ENCODE results near the gene DCTD.

Gene DCTD

DNA sequence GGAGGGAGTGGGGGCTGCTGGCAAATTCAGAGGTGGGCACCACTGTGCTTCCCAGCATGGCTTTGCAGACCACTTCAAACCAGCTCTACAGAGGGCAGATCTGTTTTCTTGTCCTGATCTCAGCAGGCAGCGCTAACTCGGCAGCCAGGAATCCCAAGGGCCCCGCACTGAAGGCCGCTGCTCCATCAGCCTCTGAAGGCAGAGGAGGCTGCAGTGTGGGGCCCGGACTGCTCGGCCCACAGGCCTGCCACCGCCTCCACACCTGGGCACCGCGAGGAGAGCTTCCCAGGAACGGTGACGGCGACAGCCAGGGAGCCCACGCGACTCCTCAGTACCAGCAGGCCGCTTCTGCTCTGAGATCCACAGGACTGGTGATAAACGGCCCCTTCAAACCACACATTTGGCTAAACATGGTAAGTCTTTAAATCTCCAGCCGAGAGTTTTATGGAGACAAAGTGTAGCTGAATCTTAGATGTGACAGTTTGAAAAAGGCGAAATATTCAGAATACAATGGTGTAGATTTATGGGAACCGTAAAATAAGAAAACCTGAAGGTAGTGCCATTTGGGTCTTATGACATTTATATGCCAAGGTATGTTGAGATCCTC, 23.6 kb downstream of the DCTD start:
- DNase-seq (ENCODE audit: low read depth, low spot score), result no peak

DNA sequence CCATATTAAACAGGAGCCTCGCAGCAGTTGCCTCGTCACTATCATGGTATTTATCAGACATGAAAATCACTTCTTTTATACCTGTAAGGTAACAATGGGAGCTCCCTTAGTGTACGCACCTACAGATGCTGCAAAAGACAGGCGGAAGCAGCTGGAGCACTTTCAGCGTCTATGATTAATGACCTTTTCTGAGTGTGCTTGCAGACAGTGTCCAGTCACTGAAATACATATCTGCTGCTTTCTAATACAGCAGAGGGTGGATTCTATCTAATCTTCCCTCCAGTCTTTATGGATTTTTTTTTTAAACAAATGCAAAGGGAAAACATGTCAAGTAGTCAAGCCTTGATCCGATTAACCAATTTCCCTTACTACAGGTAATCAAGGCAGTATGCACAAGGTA, 24.1 kb downstream of the DCTD start:
- DNase-seq (ENCODE audit: low read depth, low spot score), result no peak

DNA sequence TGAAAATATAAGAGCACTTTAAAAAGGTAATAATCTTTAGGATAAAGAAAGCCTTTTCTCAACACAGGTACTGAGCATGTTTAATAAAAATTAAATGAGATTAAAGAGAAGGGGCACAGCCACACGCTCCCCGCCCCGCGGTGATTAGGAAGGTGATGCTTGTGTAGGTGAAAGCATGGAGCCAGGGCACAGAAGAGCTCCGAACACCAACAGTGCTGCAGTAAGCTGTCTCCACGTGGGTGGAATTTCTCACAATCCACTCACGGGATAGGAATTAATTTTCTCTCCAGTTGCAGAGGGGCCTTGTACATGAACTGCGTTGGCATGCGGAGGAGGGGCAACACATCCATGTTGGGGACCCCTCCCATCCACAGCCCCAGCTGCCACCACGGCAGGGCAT, 27.0 kb downstream of the DCTD start:
- DNase-seq (ENCODE audit: low read depth, low spot score), result no peak

DNA sequence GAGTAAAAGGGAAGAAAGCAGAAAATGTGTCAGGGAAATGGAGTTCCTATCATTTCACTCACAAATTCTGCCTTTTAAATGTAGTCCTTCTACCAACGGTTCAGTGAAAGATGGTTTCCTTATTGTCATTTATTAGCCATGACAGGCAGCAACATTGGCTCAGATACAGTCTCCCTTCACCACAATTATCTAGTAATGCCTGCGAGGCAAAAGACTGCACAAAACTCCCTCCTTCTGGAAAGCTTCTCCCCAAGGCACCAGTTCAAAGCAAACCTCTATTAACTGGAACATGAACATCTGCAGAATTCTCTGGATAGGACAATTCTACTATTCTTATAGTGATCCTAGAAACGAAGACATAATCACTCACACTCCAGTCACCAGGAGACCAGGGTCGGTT, 28.3 kb downstream of the DCTD start:
- no peak for DNase-seq (ENCODE audit: low read depth, low spot score)

DNA sequence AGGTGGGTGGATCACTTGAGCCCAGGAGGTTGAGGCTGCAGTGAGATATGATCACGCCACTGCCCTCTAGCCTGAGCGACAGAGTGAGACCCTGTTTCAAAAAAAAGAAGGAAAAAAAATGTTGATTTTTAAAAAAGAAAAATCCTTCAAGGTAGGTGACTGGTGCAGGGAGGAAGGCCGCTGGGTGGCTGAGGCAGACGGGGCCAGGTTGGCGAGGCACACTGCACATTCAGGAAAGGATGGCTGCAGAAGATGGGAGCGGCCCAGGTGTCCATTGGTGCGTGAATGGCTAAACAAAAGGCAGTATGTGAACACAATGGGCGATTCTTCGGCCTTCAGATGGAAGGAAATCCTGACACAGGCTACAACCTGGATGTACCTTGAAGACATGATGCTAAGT, 30.4 kb downstream of the DCTD start:
- DNase-seq (ENCODE audit: low read depth, low spot score), result no peak

DNA sequence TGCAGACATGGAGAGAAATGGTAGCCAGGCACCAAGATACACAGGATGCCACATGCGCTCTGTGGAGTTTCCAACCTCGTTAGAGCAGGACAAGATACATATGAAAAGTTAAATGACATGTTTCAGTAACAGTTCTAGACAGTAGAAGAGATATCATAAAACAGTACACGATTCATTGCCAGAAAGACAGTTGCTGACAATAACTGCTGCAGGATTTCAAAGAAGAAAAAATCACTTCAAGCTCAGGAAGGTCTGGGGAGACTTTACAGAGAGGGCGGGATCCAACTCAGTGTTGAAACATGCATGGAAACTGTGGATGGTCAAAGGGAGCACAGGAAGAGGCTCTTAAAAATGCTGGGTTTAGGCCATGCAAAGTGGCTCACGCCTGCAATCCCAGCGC, 31.0 kb downstream of the DCTD start:
- no peak for DNase-seq (ENCODE audit: low read depth, low spot score)

DNA sequence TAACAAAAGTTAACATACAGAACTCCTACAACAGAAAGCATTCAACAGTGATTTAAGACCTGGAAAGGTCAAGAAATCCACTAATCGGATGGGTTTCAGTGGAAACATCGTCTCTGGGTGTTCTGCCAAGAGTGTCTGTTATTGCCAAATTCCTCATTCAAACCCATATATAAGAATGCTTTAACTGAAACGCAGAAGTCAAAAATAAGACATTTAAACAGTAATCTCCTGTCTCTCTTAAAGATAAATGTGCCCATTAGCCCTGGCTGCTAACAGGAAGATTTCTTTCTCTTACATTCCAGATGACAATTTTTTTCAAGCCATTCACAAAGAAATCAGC, 31.5 kb downstream of the DCTD start:
- DNase-seq (ENCODE audit: low read depth, low spot score), result no peak

DNA sequence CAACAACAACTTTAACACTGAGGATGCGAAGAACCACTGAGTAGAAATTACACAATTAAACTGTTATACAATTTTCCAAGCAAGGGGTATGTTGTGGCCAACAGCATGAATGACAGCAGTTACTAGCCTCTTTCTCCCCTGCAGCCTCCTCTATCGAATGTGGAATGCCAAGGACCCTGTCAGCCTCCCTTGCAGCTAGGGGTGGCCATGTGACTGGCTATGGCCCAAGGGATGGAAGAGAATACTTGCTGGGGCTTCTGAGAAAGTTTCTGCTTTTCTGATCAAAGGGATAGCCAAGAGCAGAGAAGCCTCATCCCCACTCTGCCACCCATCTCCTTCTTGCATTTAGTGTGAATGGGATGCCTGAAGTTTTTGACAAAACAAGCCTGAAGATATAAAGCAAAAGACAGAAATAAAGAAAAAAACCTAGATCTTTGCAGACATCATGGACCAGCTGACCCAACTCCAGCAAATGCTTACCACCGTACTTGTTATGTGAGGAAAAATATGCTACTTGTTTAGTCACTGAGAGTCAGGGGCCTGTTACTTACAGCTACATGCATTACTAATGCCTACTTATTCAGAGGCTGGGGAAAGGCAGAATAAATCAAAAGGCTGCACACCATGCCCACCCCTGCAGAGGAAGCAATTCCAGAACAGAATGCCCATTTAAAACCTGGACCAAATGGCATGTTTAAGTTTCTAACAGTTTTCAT, 32.0 kb downstream of the DCTD start:
- no peak for DNase-seq (ENCODE audit: low read depth, low spot score)

DNA sequence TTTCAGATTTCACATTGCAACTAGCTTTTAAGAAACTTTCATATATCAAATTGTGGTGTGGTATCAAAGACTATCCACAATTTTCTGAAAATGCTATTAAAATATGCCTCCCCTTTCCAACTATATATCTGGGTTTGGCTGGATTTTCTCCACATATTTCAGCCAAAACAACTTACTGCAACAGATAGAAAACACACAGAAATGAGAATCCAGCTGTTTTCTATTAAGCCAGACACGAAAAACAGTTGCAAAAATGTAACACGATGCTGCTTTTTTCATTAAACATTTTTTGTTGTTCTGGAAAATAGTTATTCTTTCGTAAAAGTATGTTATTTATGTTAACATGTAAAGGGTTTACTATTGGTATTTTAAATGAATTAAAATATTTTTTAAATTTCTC, 33.1 kb downstream of the DCTD start:
- no peak for DNase-seq (ENCODE audit: low read depth, low spot score)

DNA sequence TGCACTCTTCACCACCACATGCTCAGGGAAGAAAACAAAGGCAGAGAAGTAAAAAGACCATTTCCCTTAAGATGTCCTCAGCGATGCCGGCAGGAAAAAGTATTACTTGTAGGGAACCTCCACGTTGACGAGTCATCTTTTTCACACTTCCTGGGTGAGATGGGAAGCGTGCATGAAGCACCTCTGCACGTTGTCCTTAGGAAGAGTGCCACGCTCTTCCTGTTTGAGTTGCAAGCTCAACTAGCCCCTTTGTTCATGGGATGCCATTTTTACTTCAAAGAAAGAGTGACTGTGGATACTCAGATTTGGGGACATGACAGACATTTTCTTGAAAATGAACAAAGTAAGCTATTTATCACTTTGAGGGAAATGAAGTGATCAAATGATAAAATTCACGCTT, 33.8 kb downstream of the DCTD start:
- no peak for DNase-seq (ENCODE audit: low read depth, low spot score)

DNA sequence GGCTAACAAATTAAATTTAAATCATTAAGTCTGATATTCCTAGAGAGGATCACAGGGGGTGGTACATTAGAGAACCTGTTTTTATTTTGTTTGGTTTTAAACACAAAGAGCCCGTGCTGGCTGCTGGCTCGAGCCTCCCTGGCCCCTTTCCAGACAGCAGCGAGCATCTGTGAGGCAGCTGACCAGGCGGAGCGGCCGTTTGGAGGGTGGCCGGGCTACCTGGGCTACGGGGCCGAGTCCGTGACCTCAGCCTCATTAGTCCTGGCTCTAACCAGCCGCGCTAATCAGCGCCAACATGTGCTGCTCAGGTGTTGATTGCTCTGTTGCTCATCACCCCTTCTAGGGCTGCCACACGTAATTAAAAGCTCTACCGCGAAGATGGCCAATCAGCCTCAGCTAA, 35.3 kb downstream of the DCTD start:
- no peak for DNase-seq (ENCODE audit: low read depth, low spot score)

DNA sequence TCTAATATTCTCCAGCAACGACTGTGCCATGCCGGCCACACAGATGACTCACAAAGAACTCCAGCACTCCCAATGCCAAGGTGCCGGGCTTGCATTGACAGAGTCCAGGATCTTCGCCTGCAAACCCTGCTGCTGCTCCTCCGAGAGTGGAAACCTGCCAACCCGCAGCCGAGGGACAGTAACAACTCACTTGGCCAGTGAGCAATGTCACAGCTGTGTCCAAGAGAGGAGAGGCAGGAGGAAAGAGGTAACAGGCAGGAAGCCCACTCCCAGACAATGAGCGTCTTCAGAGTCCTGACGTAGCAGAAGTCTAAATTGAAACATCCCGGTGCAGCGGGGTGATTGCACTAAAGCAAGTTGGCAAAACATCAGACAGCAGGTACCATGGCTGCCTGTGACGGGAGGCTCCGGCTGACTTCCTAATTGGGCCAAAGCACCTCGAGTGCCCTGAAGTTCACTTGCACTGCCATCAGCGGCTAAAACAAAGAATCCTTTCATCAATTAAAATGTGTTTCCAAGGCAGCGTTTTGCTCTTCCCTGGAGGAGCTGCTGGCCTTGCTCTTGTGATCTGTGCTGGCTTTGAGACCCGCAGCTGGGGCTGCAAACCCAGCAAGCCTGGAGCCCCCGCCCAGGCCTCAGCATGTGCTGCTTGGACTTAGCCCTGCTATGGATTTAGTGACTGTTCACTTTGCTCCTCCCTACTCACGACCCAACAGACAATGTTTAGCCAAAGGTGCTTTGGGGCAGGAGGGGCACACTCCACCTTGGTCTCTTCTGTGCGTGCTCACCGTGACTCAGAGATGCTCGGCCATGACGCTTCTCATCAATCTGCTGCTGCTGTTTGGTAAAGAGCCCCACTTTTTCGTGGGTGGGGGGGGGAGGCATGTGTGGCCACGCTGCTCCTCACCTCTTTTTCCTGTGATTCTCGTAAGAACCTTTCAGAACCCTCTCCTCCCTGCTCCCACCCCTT, 36.5 kb downstream of the DCTD start:
- no peak for DNase-seq (ENCODE audit: low read depth, low spot score)

DNA sequence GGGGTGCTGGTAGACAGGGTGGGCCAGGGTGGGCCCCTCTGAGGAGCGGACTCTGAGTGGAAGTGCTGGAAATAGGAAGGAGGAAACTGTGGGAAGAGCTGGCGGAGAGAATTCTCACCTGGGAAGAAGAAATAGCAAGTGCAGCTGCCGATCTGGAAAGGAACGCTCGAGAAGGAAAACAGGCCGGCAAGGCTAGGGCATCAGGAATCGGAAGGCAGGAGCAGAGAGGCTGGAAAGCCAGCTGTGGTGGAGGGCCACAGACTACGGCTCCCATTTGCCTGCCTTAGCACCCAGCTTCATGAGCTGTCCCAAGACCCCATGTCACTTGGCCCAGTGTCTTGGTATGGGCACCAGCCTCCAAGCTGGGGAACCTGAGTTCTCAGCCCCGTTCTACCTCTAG, 37.3 kb downstream of the DCTD start:
- no peak for DNase-seq (ENCODE audit: low read depth, low spot score)

DNA sequence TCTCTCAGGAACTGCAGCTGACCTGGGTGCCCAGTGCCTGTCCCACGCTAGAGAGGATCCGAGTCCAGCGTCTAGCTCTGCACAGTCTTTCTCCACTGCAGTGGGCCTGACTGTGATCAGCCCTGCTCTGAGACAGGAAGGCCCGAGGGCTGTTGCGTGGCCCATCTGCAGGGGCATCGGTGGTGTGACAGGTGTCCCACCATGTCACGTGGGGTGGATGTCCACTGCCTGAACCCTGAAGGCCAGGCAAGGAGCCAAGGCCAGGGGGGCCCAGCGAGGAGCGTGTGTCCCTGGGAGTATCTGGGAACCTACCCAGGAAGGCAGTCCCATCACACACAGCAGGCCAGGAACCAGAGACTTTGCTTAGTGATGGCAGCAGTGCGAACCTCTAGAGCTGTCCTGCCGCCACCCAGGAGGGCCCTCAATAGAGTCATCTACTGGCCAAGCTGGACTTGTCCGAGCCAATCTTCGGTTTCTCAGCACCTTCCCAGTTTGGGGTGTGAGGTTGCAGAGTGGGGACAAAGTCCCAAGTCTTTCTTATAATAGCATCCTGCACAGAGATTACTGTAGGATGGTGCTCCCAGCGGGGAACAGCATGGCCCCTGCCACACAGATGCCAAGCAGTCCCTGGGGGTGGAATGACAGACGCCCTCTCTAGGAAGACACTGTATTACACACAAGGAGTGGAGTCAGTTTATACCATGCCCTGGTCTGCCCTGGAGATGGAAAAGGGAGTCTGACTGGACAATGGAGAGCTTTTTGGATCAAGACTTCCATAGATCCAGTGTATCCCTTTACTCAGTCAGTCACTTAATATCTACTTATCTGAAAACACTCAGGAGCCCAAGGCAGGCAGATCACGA, 38.3 kb downstream of the DCTD start:
- no peak for DNase-seq (ENCODE audit: low read depth, low spot score)

DNA sequence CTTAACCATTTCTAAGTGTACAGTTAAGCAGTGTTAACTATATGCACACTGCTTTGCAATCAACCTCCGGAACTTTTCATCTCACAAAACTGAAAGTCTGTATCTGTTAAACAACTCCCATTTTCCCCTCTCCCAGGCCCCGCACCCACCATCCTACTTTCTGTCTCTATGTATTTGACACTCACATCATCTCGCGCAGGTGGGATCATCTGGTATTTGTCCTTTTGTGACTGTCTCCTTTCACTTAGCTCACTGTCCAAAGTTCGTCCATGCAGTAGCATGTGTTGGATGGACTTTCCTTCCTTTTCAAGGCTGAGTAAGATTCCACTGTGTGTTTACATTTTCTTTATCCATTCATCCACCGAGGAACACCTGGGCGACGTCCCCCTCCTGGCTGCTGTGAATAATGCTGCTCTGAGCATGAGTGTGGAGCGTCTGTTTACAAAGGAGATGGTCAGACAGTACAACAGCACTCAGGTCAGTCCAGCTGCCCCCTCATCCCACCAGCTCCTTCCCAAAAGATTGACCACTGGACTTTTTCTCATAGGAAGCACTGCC, 39.8 kb downstream of the DCTD start:
- no peak for DNase-seq (ENCODE audit: low read depth, low spot score)

DNA sequence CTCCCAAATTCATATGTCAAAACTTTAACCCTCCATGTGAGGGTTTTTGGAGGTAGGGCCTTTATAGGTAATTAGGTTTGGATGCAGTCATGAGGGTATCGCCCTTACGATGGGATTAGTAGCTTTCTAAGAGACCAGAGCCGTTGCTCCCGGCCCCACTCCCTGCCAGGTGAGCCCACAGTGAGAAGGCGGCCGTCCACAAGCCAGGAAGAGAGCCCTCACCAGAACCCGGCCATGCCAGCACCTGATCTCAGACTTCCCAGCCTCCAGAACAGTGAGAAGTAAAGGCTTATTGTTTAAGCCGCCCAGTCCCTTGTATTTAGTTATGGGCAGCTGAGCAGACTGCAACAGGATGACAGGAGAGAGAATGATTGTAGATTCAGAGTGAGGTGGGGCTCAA, 40.8 kb downstream of the DCTD start:
- DNase-seq (ENCODE audit: low read depth, low spot score), result no peak

DNA sequence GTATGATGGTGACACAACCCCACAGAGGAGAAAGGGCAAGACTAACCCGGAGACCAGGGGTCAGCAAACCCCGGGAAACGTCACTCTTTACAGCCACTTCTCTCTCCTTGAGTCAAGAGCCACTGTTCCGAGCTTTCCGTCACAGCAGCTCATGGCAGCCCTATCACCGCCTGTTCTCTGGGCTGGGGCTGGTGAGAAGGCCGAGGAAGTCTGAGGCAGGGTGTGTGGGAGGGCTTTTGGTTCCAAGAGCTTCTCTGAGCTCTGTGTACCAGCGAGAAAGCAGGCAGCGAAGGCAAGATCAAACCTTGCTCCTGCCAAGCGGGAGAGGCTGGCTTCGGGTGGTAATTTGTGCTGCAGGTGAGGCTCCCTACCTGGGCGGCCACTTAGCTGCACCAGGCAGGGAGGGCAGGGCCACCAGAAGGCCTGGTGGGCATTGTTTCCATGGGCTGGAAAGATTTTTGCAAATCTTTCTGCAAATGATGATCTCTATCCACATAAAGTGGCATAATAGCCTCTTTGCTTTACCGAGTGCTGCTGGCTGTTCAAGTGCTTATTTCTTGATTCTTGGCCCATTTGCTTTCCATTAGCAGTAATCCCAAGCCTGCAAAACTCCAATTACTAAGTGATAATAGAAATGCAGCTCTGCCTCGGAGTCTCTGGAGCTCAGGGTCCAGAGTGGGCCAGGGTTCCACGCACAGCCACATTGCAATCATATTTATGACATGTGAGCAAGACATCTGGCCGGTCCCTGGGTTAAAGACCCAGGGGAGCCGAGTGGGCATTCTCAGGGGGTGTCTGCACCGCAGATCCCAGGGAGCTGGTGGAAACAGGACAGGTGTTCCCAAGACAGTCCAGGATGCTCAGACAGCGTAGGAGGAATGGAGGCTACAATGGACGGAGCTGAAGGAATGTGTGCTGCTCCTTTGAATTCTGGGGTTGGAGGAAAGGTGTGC, 41.5 kb downstream of the DCTD start:
- DNase-seq (ENCODE audit: low read depth, low spot score), result no peak

DNA sequence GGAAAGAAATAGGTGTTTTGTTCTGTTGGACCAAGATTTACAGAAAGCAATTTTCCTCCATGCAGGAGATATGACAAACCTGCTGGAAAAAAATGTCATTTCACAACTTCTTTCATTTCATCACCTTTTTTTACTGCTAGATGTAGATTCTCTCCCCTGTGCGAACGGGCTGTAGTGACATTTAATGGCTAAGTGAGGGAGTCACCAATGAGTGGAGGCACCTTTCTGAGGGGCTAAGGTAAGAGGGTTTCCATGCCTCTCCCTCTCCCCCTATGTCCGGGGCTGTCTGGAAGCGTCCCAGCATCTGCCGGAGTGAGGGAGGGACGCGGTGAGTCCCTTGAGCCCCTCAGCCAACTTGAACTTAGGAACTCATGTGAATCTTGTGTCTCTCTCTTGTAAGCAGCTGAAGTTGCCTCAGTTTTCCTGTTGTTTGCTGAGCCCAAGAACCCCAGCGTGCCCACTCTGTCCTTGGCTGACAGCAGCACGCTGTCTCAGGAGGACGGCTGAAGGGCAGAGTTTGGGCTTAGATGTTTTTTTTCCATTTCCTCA, 42.3 kb downstream of the DCTD start:
- no peak for DNase-seq (ENCODE audit: low read depth, low spot score)

DNA sequence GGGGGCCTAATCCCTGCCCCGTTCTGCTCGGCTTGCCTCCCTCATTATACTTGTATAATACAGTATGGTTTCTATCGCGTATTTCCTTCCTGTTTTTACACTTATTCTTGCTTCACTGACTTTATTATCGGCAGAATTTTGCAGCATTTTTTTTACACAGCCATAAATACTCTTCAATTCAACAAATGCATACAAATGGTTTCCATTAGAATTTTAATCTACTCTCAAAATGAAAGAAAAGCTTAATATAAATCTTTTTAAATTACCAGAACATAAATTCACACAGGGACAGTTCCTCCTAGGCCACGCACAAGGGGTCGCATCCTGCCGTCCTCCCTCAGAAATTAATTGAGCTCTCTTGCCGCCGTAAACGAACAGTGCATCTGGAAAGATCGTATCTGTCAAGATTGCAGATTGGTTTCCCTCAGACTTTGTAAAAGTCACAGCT, 42.9 kb downstream of the DCTD start:
- no peak for DNase-seq (ENCODE audit: low read depth, low spot score)

DNA sequence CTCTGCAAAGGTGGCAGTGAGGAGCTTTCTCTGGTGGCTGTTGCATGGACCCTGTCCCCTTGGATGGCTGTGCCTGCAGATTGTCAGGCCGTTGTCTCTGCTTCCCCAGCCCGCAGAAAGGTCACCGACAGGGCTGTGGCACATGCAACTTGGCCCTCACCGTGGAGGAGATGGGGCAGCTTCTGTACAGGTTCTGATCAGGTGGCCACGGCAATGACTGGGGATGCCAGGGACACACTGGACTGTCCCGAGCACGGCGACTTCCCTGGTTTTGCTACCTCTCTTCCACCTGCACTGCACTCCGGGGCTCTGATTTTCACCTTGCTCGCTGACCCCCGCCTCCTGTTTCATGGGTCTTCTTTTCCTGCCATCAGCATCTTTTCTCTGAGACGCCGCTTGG, 43.5 kb downstream of the DCTD start:
- no peak for DNase-seq (ENCODE audit: low read depth, low spot score)

Data from activated naive CD8-positive, alpha-beta T cell treated with anti-CD3 and anti-CD28 coated beads, Interleukin-2, amount 50 U/mL, for 16 hours (primary cell).